Measurements from ENCODE around the gene CIB2. TPM values are rescaled to one million over a fixed set of nuclear protein-coding genes. Genes with fewer than 3 reads are reported as not detected.

The CIB2 gene
- total RNA-seq, 2 donors from 2014 or later, result 16.7 to 23.0 TPM

- peak within 1 kb of the TSS; percentile 79 to 86 for H3K4me3 ChIP-seq
- TF ChIP-seq CTCF (IDR thresholded peaks at IDR 0.05), result no peak
- TF ChIP-seq POLR2A (IDR thresholded peaks at IDR 0.05), result peak; percentile 88
- peak; percentile 89 for TF ChIP-seq POLR2AphosphoS5 (IDR thresholded peaks at IDR 0.05)
- H3K27ac ChIP-seq, result peak within 1 kb of the TSS; percentile 74 to 79
- H3K9me3 ChIP-seq, result no peaks in the 10 kb centered on the region
- WGBS, result under 1% methylated on average over 51 of the region's 79 CpGs
- intact Hi-C loops (cut with DNase I), result no loop called here
- peak; percentile 99 for DNase-seq (ENCODE audit: low spot score)
- no peaks in the 10 kb centered on the region for H3K4me1 ChIP-seq (replicated peaks)
- H3K36me3 ChIP-seq, result no peaks in the 10 kb centered on the region
- no peaks in the 10 kb centered on the region for H3K27me3 ChIP-seq (replicated peaks; ENCODE audit: insufficient read depth)
Observed at GRCh38 chr15:78149068-78149804, 18.0 kb upstream of the CIB2 start, which contains the start of gene IDH3A. Gene IDH3A (plus strand): TSS chr15:78149362. CDS start chr15:78149404, 42 bp downstream.

- H3K36me3 ChIP-seq, result no peaks in the 10 kb centered on the region
- intact Hi-C loops (cut with DNase I), result no loop called here
- peak overlapping the region; percentile 79 to 86 for H3K4me3 ChIP-seq
- DNase-seq (ENCODE audit: low spot score), result no peak
- WGBS, result 11% methylated on average over 14 of the region's 14 CpGs
- H3K9me3 ChIP-seq, result no peaks in the 10 kb centered on the region
- H3K27me3 ChIP-seq (replicated peaks; ENCODE audit: insufficient read depth), result no peaks in the 10 kb centered on the region
- no peaks in the 10 kb centered on the region for H3K4me1 ChIP-seq (replicated peaks)
- peak overlapping the region; percentile 61 to 74 for H3K27ac ChIP-seq
- TF ChIP-seq POLR2AphosphoS5 (IDR thresholded peaks at IDR 0.05) (no peak), POLR2A (IDR thresholded peaks at IDR 0.05) (no peak), CTCF (IDR thresholded peaks at IDR 0.05) (no peak)
Observed at GRCh38 chr15:78148392-78149067, 17.3 kb upstream of the CIB2 start.

- 86% methylated on average over 6 of the region's 6 CpGs for WGBS
- H3K27me3 ChIP-seq (replicated peaks; ENCODE audit: insufficient read depth), result no peaks in the 10 kb centered on the region
- no peaks in the 10 kb centered on the region for H3K4me1 ChIP-seq (replicated peaks)
- H3K9me3 ChIP-seq, result no peaks in the 10 kb centered on the region
- no peaks in the 10 kb centered on the region for H3K36me3 ChIP-seq
- DNase-seq (ENCODE audit: low spot score), result no peak
- intact Hi-C loops (cut with DNase I), result no loop called here
- TF ChIP-seq CTCF (IDR thresholded peaks at IDR 0.05) (no peak), POLR2A (IDR thresholded peaks at IDR 0.05) (no peak), POLR2AphosphoS5 (IDR thresholded peaks at IDR 0.05) (no peak)
- no peak overlapping the region for H3K27ac ChIP-seq
- no peak overlapping the region for H3K4me3 ChIP-seq
Observed at GRCh38 chr15:78147566-78147965, 16.3 kb upstream of the CIB2 start.

GRCh38 chr15:78146425-78147154, 15.3 kb upstream of the CIB2 start:
- intact Hi-C loops (cut with DNase I), result no loop called here
- H3K4me3 ChIP-seq, result no peak overlapping the region
- WGBS, result 82% methylated on average over 4 of the region's 4 CpGs
- H3K36me3 ChIP-seq, result no peaks in the 10 kb centered on the region
- H3K4me1 ChIP-seq (replicated peaks), result no peaks in the 10 kb centered on the region
- TF ChIP-seq POLR2A (IDR thresholded peaks at IDR 0.05) (no peak), POLR2AphosphoS5 (IDR thresholded peaks at IDR 0.05) (no peak), CTCF (IDR thresholded peaks at IDR 0.05) (no peak)
- no peak overlapping the region for H3K27ac ChIP-seq
- no peaks in the 10 kb centered on the region for H3K9me3 ChIP-seq
- H3K27me3 ChIP-seq (replicated peaks; ENCODE audit: insufficient read depth), result no peaks in the 10 kb centered on the region
- no peak for DNase-seq (ENCODE audit: low spot score)

Data from prostate gland (tissue), 2 donors.